OCI-LY3 (cell line): ENCODE results near the gene ANK2.

ENCODE experiments used
- H2AFZ ChIP-seq: fragments of 200-600, 300-600 bp; shearing (Covaris generic); 2 replicates; pipeline ENCODE4 v1.6.0; 2014; ENCODE audit warnings: antibody characterized with exemption, low read depth, low read length
- H3K27ac ChIP-seq: fragments of 200-600, 300-600 bp; sonication (generic); 2 replicates; pipeline ENCODE4 v1.5.1; 2014; ENCODE audit warnings: mild to moderate bottlenecking, low read length, moderate library complexity, mixed read lengths
- H3K27me3 ChIP-seq: fragments of 200-600, 300-600 bp; sonication (generic); 2 replicates; pipeline ENCODE4 v1.6.1; 2014; ENCODE audit warnings: low read depth, low read length, mixed read lengths
- H3K36me3 ChIP-seq: fragments of 200-600, 300-600 bp; sonication (generic); replicated peaks from 2 replicates; pipeline ENCODE3; 2014; ENCODE audit warnings: low read depth, low read length, mixed read lengths
- H3K4me1 ChIP-seq: fragments of 300-600, 200-600 bp; sonication (generic); 2 replicates; pipeline ENCODE4 v1.6.1; 2014; ENCODE audit warnings: low read length, mixed read lengths
- H3K4me2 ChIP-seq: fragments of 200-600, 300-600 bp; sonication (generic); 2 replicates; pipeline ENCODE4 v1.6.1; 2014; ENCODE audit warnings: low read length, mixed read lengths
- H3K4me3 ChIP-seq: fragments of 300-600, 200-600 bp; sonication (generic); 2 replicates; pipeline ENCODE4 v1.5.1; 2014; ENCODE audit warnings: antibody characterized with exemption, mild to moderate bottlenecking, low read length, moderate library complexity
- H3K79me2 ChIP-seq: fragments of 300-600, 200-600 bp; shearing (Covaris generic); 2 replicates; pipeline ENCODE4 v1.6.1; 2014; ENCODE audit warnings: mild to moderate bottlenecking, low read length, mixed read lengths
- H3K9ac ChIP-seq: fragments of 300-600, 200-600 bp; shearing (Covaris generic); 2 replicates; pipeline ENCODE4 v1.6.0; 2014; ENCODE audit warnings: mild to moderate bottlenecking, low read length, moderate library complexity
- H3K9me3 ChIP-seq: fragments of 200-600, 300-600 bp; shearing (Covaris generic); 2 replicates; pipeline ENCODE4 v1.6.1; 2014; ENCODE audit warnings: low read length, mixed read lengths; ENCODE audit not compliant: insufficient read depth
- H4K20me1 ChIP-seq: fragments of 200-600, 300-600 bp; sonication (generic); 2 replicates; pipeline ENCODE4 v1.6.1; 2016; ENCODE audit warnings: low read length, mixed read lengths; ENCODE audit not compliant: insufficient read depth
- CTCF ChIP-seq: fragments of 200-600, 300-600 bp; sonication (generic); IDR thresholded peaks from 2 replicates; pipeline ENCODE4 v1.5.1; 2014; ENCODE audit warnings: antibody characterized with exemption, low read length, low read depth
- EZH2phosphoT487 ChIP-seq: fragments of 200-600 bp; shearing (Covaris generic); IDR thresholded peaks from 2 replicates; pipeline ENCODE4 v1.6.1; 2018; ENCODE audit warnings: antibody characterized with exemption, mixed run types, low read depth

Gene ANK2

GRCh38 chr4:113141901-113142346, 92.5 kb downstream of the ANK2 start:
- Histone ChIP-seq H3K36me3 (no peaks in the 10 kb centered on the region), H3K9ac (no peak overlapping the region), H3K4me1 (no peaks in the 10 kb centered on the region), H3K27ac (no peak overlapping the region), H2AFZ (no peak overlapping the region), H4K20me1 (no peaks in the 10 kb centered on the region), H3K9me3 (no peaks in the 10 kb centered on the region), H3K4me2 (no peak overlapping the region), H3K79me2 (no peaks in the 10 kb centered on the region), H3K4me3 (no peak overlapping the region), H3K27me3 (no peaks in the 10 kb centered on the region)
- TF ChIP-seq CTCF: no peak
- TF ChIP-seq EZH2phosphoT487: no peak

- Histone ChIP-seq H3K27ac (no peak overlapping the region), H3K79me2 (no peaks in the 10 kb centered on the region), H3K4me3 (no peak overlapping the region), H2AFZ (no peak overlapping the region), H3K4me2 (no peak overlapping the region), H3K36me3 (no peaks in the 10 kb centered on the region), H3K9ac (no peak overlapping the region), H3K4me1 (no peaks in the 10 kb centered on the region), H3K9me3 (no peaks in the 10 kb centered on the region), H3K27me3 (no peaks in the 10 kb centered on the region), H4K20me1 (no peaks in the 10 kb centered on the region)
- TF ChIP-seq EZH2phosphoT487: no peak
- TF ChIP-seq CTCF: no peak
Observed at GRCh38 chr4:113142351-113142750, 92.9 kb downstream of the ANK2 start.

GRCh38 chr4:113144091-113144490, 94.6 kb downstream of the ANK2 start:
- Histone ChIP-seq H3K9ac (no peak overlapping the region), H3K79me2 (no peaks in the 10 kb centered on the region), H3K4me1 (no peaks in the 10 kb centered on the region), H3K9me3 (no peaks in the 10 kb centered on the region), H3K27ac (no peak overlapping the region), H3K36me3 (no peaks in the 10 kb centered on the region), H4K20me1 (no peaks in the 10 kb centered on the region), H2AFZ (no peak overlapping the region), H3K4me2 (no peak overlapping the region), H3K4me3 (no peak overlapping the region), H3K27me3 (no peaks in the 10 kb centered on the region)
- TF ChIP-seq EZH2phosphoT487 (no peak), CTCF (no peak)

GRCh38 chr4:113145147-113145518, 95.7 kb downstream of the ANK2 start:
- Histone ChIP-seq H3K4me2 (no peak overlapping the region), H2AFZ (no peak overlapping the region), H3K4me1 (no peaks in the 10 kb centered on the region)

More at GRCh38 chr4:113145147-113145518, 95.7 kb downstream of the ANK2 start:
- no peak overlapping the region for H3K27ac ChIP-seq
- TF ChIP-seq CTCF (no peak), EZH2phosphoT487 (no peak)
- H3K4me3 ChIP-seq: no peak overlapping the region
- H3K9me3 ChIP-seq: no peaks in the 10 kb centered on the region
- H3K27me3 ChIP-seq: no peaks in the 10 kb centered on the region
- no peak overlapping the region for H3K9ac ChIP-seq
- no peaks in the 10 kb centered on the region for H3K79me2 ChIP-seq
- H3K36me3 ChIP-seq: no peaks in the 10 kb centered on the region
- H4K20me1 ChIP-seq: no peaks in the 10 kb centered on the region
